Testis (tissue), 3 donors: Measurements from ENCODE around the gene DNAH12. TPM values are rescaled to one million over a fixed set of nuclear protein-coding genes. Genes with fewer than 3 reads are reported as not detected.

Experiments used
- DNase-seq: peaks from one replicate; pipeline ENCODE4 v3.0.0-alpha.2; 2019
- H3K27ac ChIP-seq, 2 donors: fragments of 200-600 bp; sonication (generic); one replicate each; pipeline ENCODE4 v1.5.1; 2019
- H3K27me3 ChIP-seq: fragments of 200-600 bp; sonication (generic); one replicate; pipeline ENCODE4 v1.5.1; 2019
- H3K36me3 ChIP-seq: fragments of 200-600 bp; sonication (generic); one replicate; pipeline ENCODE4 v1.5.1; 2017; ENCODE audit warnings: low read depth; ENCODE audit errors: missing control alignments
- H3K4me1 ChIP-seq: fragments of 200-600 bp; sonication (generic); one replicate; pipeline ENCODE4 v1.5.1; 2019
- H3K4me3 ChIP-seq, 2 donors: fragments of 200-600 bp; sonication (generic); one replicate each; pipeline ENCODE4 v1.5.1; 2017 to 2019
- H3K9me3 ChIP-seq: fragments of 200-600 bp; sonication (generic); one replicate; pipeline ENCODE4 v1.5.1; 2017
- POLR2A ChIP-seq: fragments of 450-650 bp; IDR thresholded peaks from one replicate; pipeline ENCODE4 v1.6.1; 2017; ENCODE audit warnings: antibody characterized with exemption, mild to moderate bottlenecking, moderate library complexity
- WGBS, 2 donors: methylation state at CpG; one replicate each; pipeline ENCODE4 v1.1.5; 2018; 5-methylcytosine and 5-hydroxymethylcytosine counted together
- intact Hi-C: fragments of 100-400 bp; cut with DNase I; formaldehyde crosslinking; loops from one replicate; pipeline ENCODE4 v1.15.1; 2023; ENCODE audit warnings: low total_unique reads
- polyA plus RNA-seq: library from polyadenylated mRNA; stranded (reverse); fragments of 350-450 nt; fragmentation: Illumina TruSeq; extraction: RNeasy Lipid Tissue Mini Kit (QIAGEN cat#74804); gene quantifications from one replicate; pipeline ENCODE4 v1.2.3, GENCODE V29; 2014; ENCODE audit warnings: low read depth, low replicate concordance; ENCODE audit not compliant: insufficient read depth
- total RNA-seq, 2 donors: library from RNA; depleted of rRNA; stranded (reverse); fragments of >200 nt; gene quantifications; one replicate each; pipeline ENCODE4 v1.2.3, GENCODE V29; 2016
- TF ChIP-seq, protein P1 (sequence below), 3 experiments: fragments of 450-650 bp in 2 of 3; fragments of 200-600 bp in 1 of 3; sonication (generic) in 1 of 3; IDR thresholded peaks; one replicate each; pipeline ENCODE4 v1.5.1; 2016 to 2019; ENCODE audit warnings: antibody characterized with exemption in 3 of 3, mild to moderate bottlenecking in 2 of 3, moderate library complexity in 1 of 3

The DNAH12 gene
- total and polyA plus RNA-seq, 3 donors from 2014 or later, result 11.3 to 19.6 (median 15.7) TPM

DNA sequence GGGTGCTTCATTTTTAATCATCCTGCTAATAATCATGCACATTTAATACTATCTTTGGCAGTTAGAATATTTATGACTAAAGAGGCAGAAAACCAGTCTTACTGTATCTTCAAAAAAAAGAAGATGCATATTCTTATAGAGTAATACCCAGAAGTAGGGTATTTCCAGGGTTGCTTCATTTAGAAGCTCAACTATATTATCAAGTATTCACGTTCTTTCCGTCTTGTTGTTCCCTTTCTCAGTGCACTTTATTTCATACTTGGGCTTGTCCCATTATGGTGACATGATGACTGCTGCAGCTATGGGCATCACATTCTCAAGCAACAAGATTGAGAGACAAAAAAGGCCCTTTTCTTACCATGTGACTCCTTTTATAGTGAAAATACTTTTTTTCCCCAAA lies 154.9 kb downstream of the DNAH12 start:
- peaks cover 4% of the 10 kb centered on the region for H3K4me1 ChIP-seq
- no peaks in the 10 kb centered on the region for H3K36me3 ChIP-seq
- intact Hi-C loops, result no loop called here
- WGBS, 2 donors, result 89% methylated on average over 2 of the region's 2 CpGs
- H3K27ac ChIP-seq, result no peak overlapping the region
- no peaks in the 10 kb centered on the region for H3K9me3 ChIP-seq
- no peak for TF ChIP-seq POLR2A
- TF ChIP-seq, protein P1, sequence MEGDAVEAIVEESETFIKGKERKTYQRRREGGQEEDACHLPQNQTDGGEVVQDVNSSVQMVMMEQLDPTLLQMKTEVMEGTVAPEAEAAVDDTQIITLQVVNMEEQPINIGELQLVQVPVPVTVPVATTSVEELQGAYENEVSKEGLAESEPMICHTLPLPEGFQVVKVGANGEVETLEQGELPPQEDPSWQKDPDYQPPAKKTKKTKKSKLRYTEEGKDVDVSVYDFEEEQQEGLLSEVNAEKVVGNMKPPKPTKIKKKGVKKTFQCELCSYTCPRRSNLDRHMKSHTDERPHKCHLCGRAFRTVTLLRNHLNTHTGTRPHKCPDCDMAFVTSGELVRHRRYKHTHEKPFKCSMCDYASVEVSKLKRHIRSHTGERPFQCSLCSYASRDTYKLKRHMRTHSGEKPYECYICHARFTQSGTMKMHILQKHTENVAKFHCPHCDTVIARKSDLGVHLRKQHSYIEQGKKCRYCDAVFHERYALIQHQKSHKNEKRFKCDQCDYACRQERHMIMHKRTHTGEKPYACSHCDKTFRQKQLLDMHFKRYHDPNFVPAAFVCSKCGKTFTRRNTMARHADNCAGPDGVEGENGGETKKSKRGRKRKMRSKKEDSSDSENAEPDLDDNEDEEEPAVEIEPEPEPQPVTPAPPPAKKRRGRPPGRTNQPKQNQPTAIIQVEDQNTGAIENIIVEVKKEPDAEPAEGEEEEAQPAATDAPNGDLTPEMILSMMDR (IDR thresholded peaks at IDR 0.05), result no peak
- no peaks in the 10 kb centered on the region for H3K27me3 ChIP-seq
- DNase-seq, result no peak
- H3K4me3 ChIP-seq, result no peak overlapping the region

DNA sequence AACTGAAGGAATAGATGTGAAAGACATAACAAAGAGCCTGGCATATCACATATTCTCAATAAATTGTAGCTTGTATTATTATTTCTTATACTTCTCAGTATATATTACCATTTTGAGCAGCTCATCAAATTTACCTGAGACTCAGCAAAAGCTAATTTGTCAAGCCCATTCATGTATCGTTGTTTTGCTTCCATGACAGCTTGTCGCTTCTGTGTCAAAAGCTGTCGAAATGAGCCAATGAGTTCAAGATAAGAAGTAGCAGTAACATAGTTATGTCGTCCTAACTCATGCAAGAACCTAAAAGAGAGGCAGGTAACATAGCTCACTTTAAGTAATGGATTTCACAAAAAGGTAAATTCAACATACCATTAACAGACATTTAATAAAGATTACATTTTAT lies 157.8 kb downstream of the DNAH12 start:
- no peak for TF ChIP-seq POLR2A
- TF ChIP-seq, protein P1 (IDR thresholded peaks at IDR 0.05), result no peak
- Histone ChIP-seq H3K4me1 (peaks cover 4% of the 10 kb centered on the region), H3K4me3 (no peak overlapping the region), H3K9me3 (no peaks in the 10 kb centered on the region), H3K36me3 (no peaks in the 10 kb centered on the region), H3K27ac (no peak overlapping the region), H3K27me3 (no peaks in the 10 kb centered on the region)
- intact Hi-C loops, result no loop called here
- no peak for DNase-seq
- 77 to 89% methylated on average over 4 of the region's 4 CpGs for WGBS, 2 donors

DNA sequence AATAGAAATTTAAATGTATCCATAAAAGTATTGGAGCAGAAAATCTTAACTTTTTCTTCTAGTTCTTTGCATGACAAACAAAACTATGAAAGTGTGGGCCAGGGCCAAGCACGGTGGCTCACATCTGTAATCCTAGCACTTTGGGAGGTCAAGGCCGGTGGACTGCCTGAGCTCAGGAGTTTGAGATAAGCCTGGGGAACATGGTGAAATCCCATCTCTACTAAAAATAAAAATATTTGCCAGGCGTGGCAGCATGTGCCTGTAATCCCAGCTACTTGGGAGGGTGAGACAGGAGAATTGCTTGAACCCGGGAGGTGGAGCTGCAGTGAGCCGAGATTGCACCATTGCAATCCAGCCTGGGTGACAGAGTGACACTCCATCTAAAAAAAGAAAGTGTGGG lies 158.6 kb downstream of the DNAH12 start:
- Histone ChIP-seq H3K9me3 (no peaks in the 10 kb centered on the region), H3K36me3 (no peaks in the 10 kb centered on the region), H3K4me1 (peaks cover 4% of the 10 kb centered on the region), H3K27me3 (no peaks in the 10 kb centered on the region), H3K4me3 (no peak overlapping the region), H3K27ac (no peak overlapping the region)
- WGBS, 2 donors, result 17 to 44% methylated on average over 5 of the region's 5 CpGs
- TF ChIP-seq POLR2A, result no peak
- TF ChIP-seq, protein P1 (IDR thresholded peaks at IDR 0.05), result no peak
- intact Hi-C loops, result no loop called here
- DNase-seq, result peak; percentile 28

DNA sequence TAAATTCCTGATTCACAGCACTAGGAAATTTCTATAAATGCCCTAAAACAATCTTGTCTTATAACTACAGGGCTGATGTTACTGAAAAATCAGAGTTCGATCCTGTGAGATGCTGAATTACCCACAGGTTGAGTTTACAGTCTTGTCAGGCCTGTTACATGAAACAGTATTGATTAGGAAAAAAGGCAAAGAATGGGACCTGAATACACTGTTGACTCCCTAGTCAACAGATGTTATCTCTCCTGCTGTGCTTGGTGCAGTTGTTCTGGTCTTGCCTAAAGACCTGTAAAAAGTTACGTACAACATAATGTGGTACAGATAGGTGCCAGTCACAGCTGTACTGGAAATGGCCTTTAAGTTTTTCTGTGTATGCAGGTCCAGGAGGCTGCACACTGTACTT lies 160.3 kb downstream of the DNAH12 start:
- 94% methylated on average over 2 of the region's 2 CpGs for WGBS, 2 donors
- TF ChIP-seq, protein P1 (IDR thresholded peaks at IDR 0.05), result no peak
- no peak for TF ChIP-seq POLR2A
- DNase-seq, result no peak
- H3K9me3 ChIP-seq, result no peaks in the 10 kb centered on the region
- H3K27me3 ChIP-seq, result no peaks in the 10 kb centered on the region
- H3K27ac ChIP-seq, result no peak overlapping the region
- H3K4me1 ChIP-seq, result peaks cover 4% of the 10 kb centered on the region
- intact Hi-C loops, result no loop called here
- H3K36me3 ChIP-seq, result no peaks in the 10 kb centered on the region
- H3K4me3 ChIP-seq, result no peak overlapping the region

DNA sequence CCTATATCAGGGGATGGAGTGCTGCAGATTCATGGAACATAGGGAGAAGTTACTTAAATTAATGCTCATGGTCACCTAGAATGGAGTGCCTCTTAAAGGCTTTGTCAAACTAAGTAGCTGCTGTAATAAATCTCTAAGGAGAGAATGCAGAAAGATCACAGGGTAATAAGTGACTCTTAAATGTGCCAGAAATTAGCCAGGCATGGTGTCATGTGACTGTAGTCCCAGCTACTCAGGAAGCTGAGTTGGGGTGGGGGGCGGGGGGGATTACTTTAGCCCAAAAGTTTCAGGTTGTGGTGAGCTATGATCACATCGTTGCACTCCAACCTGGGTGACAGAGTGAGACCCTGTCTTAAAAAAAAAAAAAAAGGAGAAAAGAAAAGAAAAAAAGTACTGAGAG lies 160.7 kb downstream of the DNAH12 start:
- Histone ChIP-seq H3K9me3 (no peaks in the 10 kb centered on the region), H3K4me1 (peaks cover 4% of the 10 kb centered on the region), H3K4me3 (no peak overlapping the region), H3K27ac (no peak overlapping the region), H3K27me3 (no peaks in the 10 kb centered on the region), H3K36me3 (no peaks in the 10 kb centered on the region)
- intact Hi-C loops, result no loop called here
- no peak for DNase-seq
- TF ChIP-seq, protein P1 (IDR thresholded peaks at IDR 0.05), result no peak
- TF ChIP-seq POLR2A, result no peak
- 77 to 82% methylated on average over 2 of the region's 2 CpGs for WGBS, 2 donors
